Activated T-helper 17 cell treated with anti-CD3 and anti-CD28 coated beads, Interleukin-2, amount 50 U/mL, for 72 hours (primary cell): Measurements from ENCODE around the gene MRC2. TPM values are rescaled to one million over a fixed set of nuclear protein-coding genes. Genes with fewer than 3 reads are reported as not detected.

Experiments
- ATAC-seq: fragments of 150-1000 bp; cut with Tn5 transposase; replicated peaks from 2 replicates; pipeline ENCODE4 v1.10.0; 2021; ENCODE audit warnings: mild to moderate bottlenecking, moderate library complexity
- H3K27ac Mint-ChIP-seq: one replicate; pipeline ENCODE4 v1.8.0; 2022; ENCODE audit warnings: mixed read lengths
- H3K27me3 Mint-ChIP-seq: one replicate; pipeline ENCODE4 v1.8.0; 2022; ENCODE audit warnings: mixed read lengths
- H3K36me3 Mint-ChIP-seq: one replicate; pipeline ENCODE4 v1.8.0; 2022; ENCODE audit warnings: low read depth, mild to moderate bottlenecking, mixed read lengths
- H3K4me1 Mint-ChIP-seq: one replicate; pipeline ENCODE4 v1.8.0; 2022; ENCODE audit warnings: mixed read lengths
- H3K4me3 Mint-ChIP-seq: one replicate; pipeline ENCODE4 v1.8.0; 2022; ENCODE audit warnings: mild to moderate bottlenecking, mixed read lengths
- H3K9me3 Mint-ChIP-seq: one replicate; pipeline ENCODE4 v1.8.0; 2022; ENCODE audit warnings: mixed read lengths
- total RNA-seq, 2 donors: library from RNA; stranded (reverse); gene quantifications; one replicate each; pipeline ENCODE4 v1.2.3, GENCODE V29; 2022

MRC2 gene
- total RNA-seq, 2 donors from 2014 or later = 21.0 to 22.2 TPM

DNA sequence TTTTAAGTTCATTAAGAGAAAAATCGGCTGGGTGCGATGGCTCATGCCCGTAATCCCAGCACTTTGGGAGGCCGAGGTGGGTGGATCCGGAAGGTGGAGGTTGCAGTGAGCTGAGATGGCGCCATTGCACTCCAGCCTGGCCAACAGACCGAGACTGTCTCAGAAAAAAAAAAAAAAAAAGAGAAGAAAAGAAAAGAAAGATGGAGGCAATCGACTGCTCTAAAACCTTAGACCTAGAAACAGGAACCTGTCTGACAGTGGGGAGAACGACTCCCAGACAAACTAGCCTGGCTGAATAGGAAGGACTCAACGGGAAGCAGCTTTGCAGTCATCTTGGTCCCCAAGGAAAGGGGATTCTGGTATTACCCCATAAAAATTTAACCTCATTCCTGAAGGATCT lies 13.7 kb downstream of the MRC2 start:
- Mint-ChIP-seq H3K27me3 (no peaks in the 10 kb centered on the region), H3K9me3 (no peaks in the 10 kb centered on the region), H3K4me1 (peaks cover 10% of the 10 kb centered on the region), H3K27ac (no peak overlapping the region), H3K36me3 (no peaks in the 10 kb centered on the region), H3K4me3 (no peak overlapping the region)
- ATAC-seq = no peak

- no peaks in the 10 kb centered on the region for H3K36me3 Mint-ChIP-seq
- ATAC-seq = no peak
- H3K4me3 Mint-ChIP-seq = no peak overlapping the region
- H3K27ac Mint-ChIP-seq = no peak overlapping the region
- H3K27me3 Mint-ChIP-seq = peaks cover 3% of the 10 kb centered on the region
- H3K9me3 Mint-ChIP-seq = no peaks in the 10 kb centered on the region
- H3K4me1 Mint-ChIP-seq = peaks cover 10% of the 10 kb centered on the region
These were observed 14.5 kb downstream of the MRC2 start for GRCh38 chr17:62641951-62642350.

- peaks cover 10% of the 10 kb centered on the region for H3K4me1 Mint-ChIP-seq
- no peak for ATAC-seq
- H3K27ac Mint-ChIP-seq = no peak overlapping the region
- H3K36me3 Mint-ChIP-seq = no peaks in the 10 kb centered on the region
- H3K9me3 Mint-ChIP-seq = no peaks in the 10 kb centered on the region
- H3K27me3 Mint-ChIP-seq = peaks cover 3% of the 10 kb centered on the region
- H3K4me3 Mint-ChIP-seq = peak overlapping the region; percentile 22
These were observed 16.0 kb downstream of the MRC2 start for GRCh38 chr17:62643496-62643895.

GRCh38 chr17:62644487-62645173 lies 17.2 kb downstream of the MRC2 start:
- peaks cover 3% of the 10 kb centered on the region for H3K27me3 Mint-ChIP-seq
- no peaks in the 10 kb centered on the region for H3K36me3 Mint-ChIP-seq

GRCh38 chr17:62648251-62648955 lies 20.9 kb downstream of the MRC2 start:
- H3K27ac Mint-ChIP-seq = no peak overlapping the region
- peaks cover 3% of the 10 kb centered on the region for H3K27me3 Mint-ChIP-seq
- no peaks in the 10 kb centered on the region for H3K9me3 Mint-ChIP-seq
- no peak for ATAC-seq
- peaks cover 9% of the 10 kb centered on the region for H3K4me1 Mint-ChIP-seq
- H3K36me3 Mint-ChIP-seq = no peaks in the 10 kb centered on the region
- no peak overlapping the region for H3K4me3 Mint-ChIP-seq

More at GRCh38 chr17:62644487-62645173, 17.2 kb downstream of the MRC2 start:
- no peak overlapping the region for H3K27ac Mint-ChIP-seq
- peaks cover 10% of the 10 kb centered on the region for H3K4me1 Mint-ChIP-seq
- no peaks in the 10 kb centered on the region for H3K9me3 Mint-ChIP-seq
- no peak overlapping the region for H3K4me3 Mint-ChIP-seq
- no peak for ATAC-seq

GRCh38 chr17:62648956-62649294 lies 21.5 kb downstream of the MRC2 start:
- Mint-ChIP-seq H3K9me3 (no peaks in the 10 kb centered on the region), H3K36me3 (no peaks in the 10 kb centered on the region), H3K27me3 (peaks cover 3% of the 10 kb centered on the region), H3K27ac (no peak overlapping the region), H3K4me1 (peaks cover 11% of the 10 kb centered on the region), H3K4me3 (no peak overlapping the region)
- ATAC-seq = no peak

GRCh38 chr17:62649570-62649969 lies 22.1 kb downstream of the MRC2 start:
- H3K27me3 Mint-ChIP-seq = peaks cover 3% of the 10 kb centered on the region
- no peaks in the 10 kb centered on the region for H3K9me3 Mint-ChIP-seq
- no peak overlapping the region for H3K4me3 Mint-ChIP-seq
- peaks cover 16% of the 10 kb centered on the region for H3K4me1 Mint-ChIP-seq
- no peak for ATAC-seq
- no peaks in the 10 kb centered on the region for H3K36me3 Mint-ChIP-seq
- no peak overlapping the region for H3K27ac Mint-ChIP-seq

- Mint-ChIP-seq H3K27ac (no peak overlapping the region), H3K4me1 (peaks cover 16% of the 10 kb centered on the region), H3K27me3 (peaks cover 3% of the 10 kb centered on the region), H3K9me3 (no peaks in the 10 kb centered on the region), H3K36me3 (no peaks in the 10 kb centered on the region), H3K4me3 (no peak overlapping the region)
- no peak for ATAC-seq
These were observed 23.1 kb downstream of the MRC2 start for GRCh38 chr17:62650587-62650986.

DNA sequence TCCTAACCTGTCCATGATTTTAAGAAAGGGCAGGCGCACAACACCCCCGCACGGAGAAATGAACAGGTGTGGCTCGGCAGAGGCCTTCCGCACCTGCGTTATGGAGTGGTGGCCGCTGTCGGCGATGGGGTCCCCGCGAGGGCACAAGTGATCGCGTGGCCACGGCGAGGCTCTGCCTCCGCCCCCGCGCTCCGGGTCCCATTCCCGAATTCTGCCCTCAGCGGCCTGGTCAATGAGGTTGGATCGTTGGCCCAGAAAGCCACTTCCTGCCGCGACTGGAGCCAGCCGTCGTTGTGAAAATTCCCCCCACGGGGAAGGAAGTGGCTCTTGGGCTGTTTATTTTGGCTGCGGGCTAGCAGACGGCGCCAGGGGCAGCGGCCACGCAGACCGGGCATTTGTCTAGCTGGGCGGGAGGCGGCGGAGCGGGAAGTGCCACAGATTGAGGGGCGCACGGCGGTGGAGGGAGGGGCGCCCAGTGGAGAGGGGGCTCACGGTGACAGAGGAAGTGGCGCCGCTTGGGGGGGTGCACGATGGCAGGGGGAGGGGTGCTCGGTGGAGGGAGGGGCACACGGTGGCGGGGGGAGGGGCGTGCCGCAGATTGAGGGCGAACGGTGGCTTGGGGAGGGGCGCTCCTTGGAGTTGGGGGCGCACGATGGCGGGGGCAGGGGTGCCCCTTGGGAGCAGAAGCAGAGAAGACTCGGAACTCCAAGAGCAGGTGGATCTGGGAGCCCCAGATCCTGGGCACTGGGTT lies 25.0 kb downstream of the MRC2 start:
- H3K27me3 Mint-ChIP-seq = no peaks in the 10 kb centered on the region
- H3K4me3 Mint-ChIP-seq = peak overlapping the region; percentile 87
- H3K4me1 Mint-ChIP-seq = peaks cover 16% of the 10 kb centered on the region
- no peaks in the 10 kb centered on the region for H3K36me3 Mint-ChIP-seq
- H3K27ac Mint-ChIP-seq = peak overlapping the region; percentile 77
- no peaks in the 10 kb centered on the region for H3K9me3 Mint-ChIP-seq
- no peak for ATAC-seq

DNA sequence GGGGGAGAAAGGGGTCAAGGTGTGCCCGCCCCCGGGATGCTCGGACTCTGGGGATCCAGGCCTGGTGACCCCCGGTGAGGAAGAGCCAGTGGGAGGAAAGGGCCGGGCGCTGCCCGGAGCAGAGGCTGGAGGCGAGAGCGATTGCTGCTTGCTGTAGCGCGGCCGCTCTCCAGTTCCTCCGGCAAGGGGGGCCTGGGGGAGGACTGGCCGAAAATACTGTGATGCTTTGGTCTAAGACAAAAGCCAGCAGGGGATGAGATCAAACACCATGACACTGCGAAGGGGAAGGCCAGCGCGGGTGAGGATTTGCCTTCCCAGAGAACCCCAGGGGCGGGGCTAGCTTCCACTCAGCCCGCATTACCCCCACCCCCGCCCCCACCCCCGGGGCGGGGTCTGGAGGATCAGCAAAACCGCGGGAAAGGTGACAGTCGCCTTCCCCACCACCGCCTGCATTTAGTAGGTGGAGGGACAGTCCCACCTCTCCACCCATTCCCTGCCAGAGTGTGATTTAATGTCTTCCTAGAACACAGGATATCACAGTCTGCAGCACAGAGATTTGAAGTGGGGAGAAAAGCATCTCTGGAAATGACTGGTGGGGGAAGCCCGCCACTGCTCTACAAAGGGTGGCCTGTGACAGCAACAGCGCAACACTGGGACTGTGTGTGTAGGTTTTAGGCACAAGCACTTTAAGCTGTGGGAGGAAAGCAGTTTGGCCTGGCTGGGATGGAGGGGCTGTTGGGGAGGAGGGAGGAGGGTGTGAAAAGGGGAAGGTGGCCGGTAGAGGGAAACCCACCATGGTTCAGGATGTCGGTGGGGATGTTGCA lies 25.7 kb downstream of the MRC2 start:
- no peaks in the 10 kb centered on the region for H3K27me3 Mint-ChIP-seq
- peak; percentile 95 for ATAC-seq
- no peaks in the 10 kb centered on the region for H3K36me3 Mint-ChIP-seq
- H3K9me3 Mint-ChIP-seq = no peaks in the 10 kb centered on the region
- H3K4me3 Mint-ChIP-seq = peak overlapping the region; percentile 87
- peak overlapping the region; percentile 77 for H3K27ac Mint-ChIP-seq
- peaks cover 16% of the 10 kb centered on the region for H3K4me1 Mint-ChIP-seq

GRCh38 chr17:62653826-62654761 lies 26.6 kb downstream of the MRC2 start:
- peak overlapping the region; percentile 87 for H3K4me3 Mint-ChIP-seq
- peak overlapping the region; percentile 77 for H3K27ac Mint-ChIP-seq
- no peaks in the 10 kb centered on the region for H3K36me3 Mint-ChIP-seq
- H3K4me1 Mint-ChIP-seq = peaks cover 16% of the 10 kb centered on the region
- no peak for ATAC-seq
- no peaks in the 10 kb centered on the region for H3K9me3 Mint-ChIP-seq
- H3K27me3 Mint-ChIP-seq = no peaks in the 10 kb centered on the region

- H3K27ac Mint-ChIP-seq = no peak overlapping the region
- no peak for ATAC-seq
- no peaks in the 10 kb centered on the region for H3K36me3 Mint-ChIP-seq
- no peaks in the 10 kb centered on the region for H3K27me3 Mint-ChIP-seq
- no peaks in the 10 kb centered on the region for H3K9me3 Mint-ChIP-seq
- H3K4me1 Mint-ChIP-seq = peaks cover 16% of the 10 kb centered on the region
- H3K4me3 Mint-ChIP-seq = no peak overlapping the region
These were observed 28.2 kb downstream of the MRC2 start for GRCh38 chr17:62655656-62656055.

DNA sequence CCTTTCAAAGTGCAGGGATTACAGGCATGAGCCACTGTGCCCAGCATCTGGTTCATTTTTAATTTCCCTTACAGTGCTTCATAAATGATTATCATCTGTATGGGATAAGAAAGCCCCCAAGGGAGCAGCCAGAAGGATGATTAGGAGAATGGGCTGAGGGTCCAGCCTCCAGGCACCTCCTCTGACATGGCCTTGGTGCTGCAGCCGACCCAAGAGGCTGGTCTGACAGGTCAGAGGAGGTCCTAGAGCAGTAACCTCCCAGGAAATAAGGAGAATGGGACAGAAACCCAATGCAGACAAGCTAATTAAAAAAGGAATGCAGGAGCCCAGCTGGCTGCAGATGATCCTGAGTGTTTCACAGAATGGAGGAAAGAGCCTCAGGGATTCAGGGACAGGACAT lies 29.0 kb downstream of the MRC2 start:
- ATAC-seq = no peak

More for the DNA sequence above, 29.0 kb downstream of the MRC2 start:
- Mint-ChIP-seq H3K4me1 (peaks cover 16% of the 10 kb centered on the region), H3K36me3 (no peaks in the 10 kb centered on the region), H3K9me3 (peaks cover 5% of the 10 kb centered on the region), H3K27ac (no peak overlapping the region), H3K4me3 (no peak overlapping the region), H3K27me3 (no peaks in the 10 kb centered on the region)
